Fibroblast of lung (primary cell): Measurements from ENCODE around the gene CDO1. TPM values are rescaled to one million over a fixed set of nuclear protein-coding genes. Genes with fewer than 3 reads are reported as not detected.

Source experiments
- DNase-seq, 2 donors: peaks; one replicate each; pipeline versions ENCODE4 v3.0.0 to v3.0.0-alpha.2; 2010; ENCODE audit warnings: low read depth in 2 of 2
- H2AFZ ChIP-seq: 2 replicates; pipeline ENCODE4 v1.5.1; 2012; ENCODE audit warnings: low read length, control low read depth, inconsistent platforms
- H3K27ac ChIP-seq: 2 replicates; pipeline ENCODE4 v1.5.1; 2011; ENCODE audit warnings: low read length, control low read depth; ENCODE audit not compliant: insufficient read depth
- H3K27me3 ChIP-seq: 2 replicates; pipeline ENCODE4 v1.5.1; 2011; ENCODE audit warnings: mild to moderate bottlenecking, low read length; ENCODE audit not compliant: control insufficient read depth, insufficient read depth
- H3K36me3 ChIP-seq: 2 replicates; pipeline ENCODE4 v1.5.1; 2011; ENCODE audit warnings: low read length; ENCODE audit not compliant: control insufficient read depth, insufficient read depth
- H3K4me1 ChIP-seq: 2 replicates; pipeline ENCODE4 v1.5.1; 2011; ENCODE audit warnings: low read length; ENCODE audit not compliant: control insufficient read depth, insufficient read depth; ENCODE audit errors: extremely low read depth
- H3K4me2 ChIP-seq: 2 replicates; pipeline ENCODE4 v1.5.1; 2011; ENCODE audit warnings: low read length, control low read depth; ENCODE audit not compliant: insufficient read depth; ENCODE audit errors: extremely low read depth
- H3K4me3 ChIP-seq, 4 experiments: fragments of 200-600 bp in 1 of 4; sonication (generic) in 1 of 4; replicated peaks in 1 of 4; 2 replicates each; pipeline ENCODE4 v1.5.1; 2011 to 2016; ENCODE audit warnings: low read length in 4 of 4, low read depth in 3 of 4, mild to moderate bottlenecking in 3 of 4, control low read depth in 2 of 4, inconsistent platforms in 1 of 4, mixed read lengths in 1 of 4; ENCODE audit not compliant: insufficient read depth in 1 of 4; ENCODE audit errors: control extremely low read depth in 1 of 4
- H3K79me2 ChIP-seq: 2 replicates; pipeline ENCODE4 v1.5.1; 2012; ENCODE audit warnings: mild to moderate bottlenecking, low read length, inconsistent platforms; ENCODE audit not compliant: control insufficient read depth, insufficient read depth
- H3K9ac ChIP-seq: 2 replicates; pipeline ENCODE4 v1.5.1; 2011; ENCODE audit warnings: mild to moderate bottlenecking, low read length, control low read depth; ENCODE audit not compliant: insufficient read depth
- H3K9me3 ChIP-seq: 2 replicates; pipeline ENCODE4 v1.5.1; 2012; ENCODE audit warnings: low read depth, low read length; ENCODE audit not compliant: control insufficient read depth, insufficient read depth
- H4K20me1 ChIP-seq: 2 replicates; pipeline ENCODE4 v1.5.1; 2011; ENCODE audit warnings: low read length; ENCODE audit not compliant: control insufficient read depth, insufficient read depth; ENCODE audit errors: extremely low read depth
- EZH2 ChIP-seq: IDR thresholded peaks from 2 replicates; pipeline ENCODE4 v1.5.1; 2012; ENCODE audit warnings: low read length, control low read depth, mild to moderate bottlenecking; ENCODE audit errors: missing control alignments
- polyA plus RNA-seq, 2 donors: library from polyadenylated mRNA; depleted of rRNA in 1 of 2; stranded (reverse) in 1 of 2; unstranded in 1 of 2; fragments of >200 nt; gene quantifications; 2 replicates each; pipeline ENCODE4 v1.2.1, GENCODE V29; 2011 to 2012; ENCODE audit warnings: missing spikeins in 1 of 2
- total RNA-seq: library from RNA; depleted of rRNA; stranded (reverse); fragments of >200 nt; gene quantifications from 2 replicates; pipeline ENCODE4 v1.2.1, GENCODE V29; 2014
- TF ChIP-seq, protein P1 (sequence below), 2 donors: IDR thresholded peaks in 1 of 2; conservative IDR thresholded peaks in 1 of 2; 1 replicate in 1 of 2; 2 replicates in 1 of 2; pipeline ENCODE4 v1.5.1; 2011 to 2012; ENCODE audit warnings: low read length in 2 of 2, control low read depth in 1 of 2, inconsistent platforms in 1 of 2, low read depth in 1 of 2, mild to moderate bottlenecking in 1 of 2

Gene CDO1
- total and polyA plus RNA-seq, 2 donors (not counting 1 experiment from before 2014, with no cell fraction given): 0.85 to 6.9 TPM

DNA sequence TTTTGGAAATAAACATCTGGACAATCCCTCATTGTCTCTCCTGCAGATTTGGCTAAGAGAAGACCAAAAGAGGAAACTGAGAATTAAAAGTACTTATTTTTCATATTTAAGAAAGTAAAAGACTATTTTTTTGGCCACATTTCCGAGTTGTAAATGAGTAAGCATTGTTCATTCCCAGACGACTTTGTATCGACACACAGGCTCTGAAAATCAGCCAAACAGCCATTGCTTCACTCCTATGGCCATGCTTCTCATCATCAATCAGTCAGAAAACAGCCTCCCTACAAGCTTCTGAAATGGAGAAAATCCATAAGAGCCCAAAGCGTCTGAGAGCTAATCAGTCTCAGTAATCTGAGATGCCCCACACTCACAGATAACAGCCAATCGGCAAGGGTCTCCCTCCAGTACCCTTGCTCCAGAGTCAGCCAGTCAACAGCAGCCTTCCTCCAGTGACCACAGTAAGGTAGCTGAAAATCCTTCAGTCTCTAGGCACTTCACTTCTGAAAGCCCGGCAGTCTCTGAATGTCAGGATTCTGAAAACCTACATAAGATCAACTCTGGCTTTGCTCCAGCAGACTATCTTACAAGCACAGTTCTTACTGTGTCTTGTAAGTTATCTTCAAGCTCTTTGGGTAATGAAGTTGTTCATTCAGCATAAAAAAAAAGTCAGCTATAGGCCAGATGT lies 30.9 kb downstream of the CDO1 start:
- Histone ChIP-seq H3K9ac (no peak overlapping the region), H3K4me1 (no peaks in the 10 kb centered on the region), H3K4me3 (no peak overlapping the region), H3K36me3 (no peaks in the 10 kb centered on the region), H2AFZ (no peak overlapping the region), H3K4me2 (no peak overlapping the region), H3K27me3 (no peaks in the 10 kb centered on the region), H3K27ac (no peak overlapping the region), H3K79me2 (no peaks in the 10 kb centered on the region), H3K9me3 (no peaks in the 10 kb centered on the region), H4K20me1 (no peaks in the 10 kb centered on the region)
- DNase-seq: no peak
- TF ChIP-seq, protein P1, sequence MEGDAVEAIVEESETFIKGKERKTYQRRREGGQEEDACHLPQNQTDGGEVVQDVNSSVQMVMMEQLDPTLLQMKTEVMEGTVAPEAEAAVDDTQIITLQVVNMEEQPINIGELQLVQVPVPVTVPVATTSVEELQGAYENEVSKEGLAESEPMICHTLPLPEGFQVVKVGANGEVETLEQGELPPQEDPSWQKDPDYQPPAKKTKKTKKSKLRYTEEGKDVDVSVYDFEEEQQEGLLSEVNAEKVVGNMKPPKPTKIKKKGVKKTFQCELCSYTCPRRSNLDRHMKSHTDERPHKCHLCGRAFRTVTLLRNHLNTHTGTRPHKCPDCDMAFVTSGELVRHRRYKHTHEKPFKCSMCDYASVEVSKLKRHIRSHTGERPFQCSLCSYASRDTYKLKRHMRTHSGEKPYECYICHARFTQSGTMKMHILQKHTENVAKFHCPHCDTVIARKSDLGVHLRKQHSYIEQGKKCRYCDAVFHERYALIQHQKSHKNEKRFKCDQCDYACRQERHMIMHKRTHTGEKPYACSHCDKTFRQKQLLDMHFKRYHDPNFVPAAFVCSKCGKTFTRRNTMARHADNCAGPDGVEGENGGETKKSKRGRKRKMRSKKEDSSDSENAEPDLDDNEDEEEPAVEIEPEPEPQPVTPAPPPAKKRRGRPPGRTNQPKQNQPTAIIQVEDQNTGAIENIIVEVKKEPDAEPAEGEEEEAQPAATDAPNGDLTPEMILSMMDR (conservative IDR thresholded peaks at IDR 0.05 in 1 of 2, IDR thresholded peaks at IDR 0.05 in 1 of 2; ENCODE audit: low read depth in 1 of 2, low read length in 2 of 2): no peak
- TF ChIP-seq EZH2: no peak

DNA sequence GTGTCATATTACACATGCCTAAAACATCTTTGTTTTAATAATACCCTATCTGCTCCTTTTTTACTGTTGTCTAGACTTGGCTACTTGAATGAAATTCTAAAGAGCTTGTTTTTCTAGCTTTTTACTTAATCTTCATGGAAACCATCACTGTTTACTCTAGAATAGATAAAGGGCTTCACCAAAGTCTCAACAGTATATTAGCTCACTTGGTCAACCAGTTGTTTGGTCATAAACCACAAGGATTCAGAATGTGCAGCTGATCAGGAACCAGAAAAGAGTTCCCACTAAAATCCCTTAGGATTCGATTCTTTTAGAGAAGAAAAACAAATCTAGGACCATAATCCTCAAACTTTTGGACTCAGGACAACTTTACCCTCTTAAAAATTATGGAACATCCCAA lies 38.0 kb downstream of the CDO1 start:
- Histone ChIP-seq H3K36me3 (no peaks in the 10 kb centered on the region), H3K9me3 (no peaks in the 10 kb centered on the region), H4K20me1 (no peaks in the 10 kb centered on the region), H3K79me2 (no peaks in the 10 kb centered on the region), H3K4me1 (no peaks in the 10 kb centered on the region), H3K27me3 (no peaks in the 10 kb centered on the region), H3K27ac (no peak overlapping the region), H3K4me3 (no peak overlapping the region), H2AFZ (no peak overlapping the region), H3K9ac (no peak overlapping the region), H3K4me2 (no peak overlapping the region)
- TF ChIP-seq, protein P1 (conservative IDR thresholded peaks at IDR 0.05 in 1 of 2, IDR thresholded peaks at IDR 0.05 in 1 of 2; ENCODE audit: low read depth in 1 of 2, low read length in 2 of 2): no peak
- TF ChIP-seq EZH2: no peak
- DNase-seq: peak in 1 of 2 donors; percentile 36

DNA sequence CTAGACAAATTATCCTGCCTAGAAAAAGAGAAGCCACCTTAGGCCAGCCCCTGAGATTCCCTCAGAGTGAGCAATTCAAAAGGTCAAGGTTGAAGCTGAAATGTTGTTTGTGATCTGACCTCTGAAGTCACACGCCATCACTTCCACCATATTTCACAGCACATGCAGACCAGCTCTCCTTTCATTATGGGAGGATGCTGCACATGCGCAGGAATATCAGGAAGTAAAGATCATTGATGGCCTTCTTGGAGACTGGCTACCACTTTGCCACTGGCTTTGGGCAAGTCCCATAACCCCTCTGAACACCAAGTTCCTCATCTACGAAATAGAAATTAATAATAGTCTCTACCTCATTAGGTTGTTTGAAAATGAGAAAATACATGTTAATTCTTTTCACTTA lies 39.5 kb downstream of the CDO1 start:
- no peak overlapping the region for H3K27ac ChIP-seq
- H3K9ac ChIP-seq: no peak overlapping the region
- no peaks in the 10 kb centered on the region for H3K9me3 ChIP-seq
- H3K79me2 ChIP-seq: no peaks in the 10 kb centered on the region
- H3K4me1 ChIP-seq: no peaks in the 10 kb centered on the region
- DNase-seq: no peak
- no peak overlapping the region for H2AFZ ChIP-seq
- H3K4me2 ChIP-seq: no peak overlapping the region
- TF ChIP-seq, protein P1 (conservative IDR thresholded peaks at IDR 0.05 in 1 of 2, IDR thresholded peaks at IDR 0.05 in 1 of 2; ENCODE audit: low read depth in 1 of 2, low read length in 2 of 2): no peak
- TF ChIP-seq EZH2: no peak
- H3K27me3 ChIP-seq: no peaks in the 10 kb centered on the region
- H3K4me3 ChIP-seq: no peak overlapping the region
- no peaks in the 10 kb centered on the region for H3K36me3 ChIP-seq
- H4K20me1 ChIP-seq: no peaks in the 10 kb centered on the region
